MM.1S (cell line): ENCODE measurements around the gene NXN.
"Not testable (repeated sequence)": the region's sequence is repeated elsewhere in the genome, so short reads cannot be mapped to it uniquely, and the experiment has no call there.

Experiments used
- DNase-seq: peaks from one replicate; pipeline ENCODE4 v3.0.0-alpha.2; 2015
- H2AFZ ChIP-seq: fragments of 300-600 bp; sonication (generic); 2 replicates; pipeline ENCODE4 v1.6.0; 2016; ENCODE audit warnings: antibody characterized with exemption, low read length
- H3F3A ChIP-seq: fragments of 300-600 bp; sonication (generic); 2 replicates; pipeline ENCODE4 v1.6.1; 2016; ENCODE audit warnings: mild to moderate bottlenecking, antibody characterized with exemption, low read length, moderate library complexity, mixed read lengths; ENCODE audit not compliant: insufficient read depth
- H3K27ac ChIP-seq: fragments of 300-600 bp; sonication (generic); 2 replicates; pipeline ENCODE4 v1.5.1; 2016; ENCODE audit warnings: mild to moderate bottlenecking, low read length
- H3K27me3 ChIP-seq: fragments of 300-600 bp; sonication (generic); replicated peaks from 2 replicates; pipeline ENCODE4 v1.6.0; 2016; ENCODE audit warnings: low read length; ENCODE audit not compliant: insufficient read depth
- H3K36me3 ChIP-seq: fragments of 300-600 bp; sonication (generic); replicated peaks from 2 replicates; pipeline ENCODE4 v1.6.1; 2016; ENCODE audit warnings: mild to moderate bottlenecking, low read length, mixed read lengths; ENCODE audit not compliant: insufficient read depth
- H3K4me1 ChIP-seq: fragments of 300-600 bp; sonication (generic); 2 replicates; pipeline ENCODE4 v1.6.1; 2016; ENCODE audit warnings: low read length, mixed read lengths
- H3K4me2 ChIP-seq: fragments of 300-600 bp; sonication (generic); 2 replicates; pipeline ENCODE4 v1.6.0; 2016; ENCODE audit warnings: low read depth, low read length
- H3K4me3 ChIP-seq: fragments of 300-600 bp; sonication (generic); 2 replicates; pipeline ENCODE4 v1.5.1; 2016; ENCODE audit warnings: low read length, mixed read lengths
- H3K79me2 ChIP-seq: fragments of 300-600 bp; sonication (generic); 2 replicates; pipeline ENCODE4 v1.6.1; 2016; ENCODE audit warnings: mixed run types, low read length, mixed read lengths
- H3K9ac ChIP-seq: fragments of 300-600 bp; sonication (generic); 2 replicates; pipeline ENCODE4 v1.6.1; 2016; ENCODE audit warnings: low read length, mixed read lengths
- H3K9me2 ChIP-seq: fragments of 300-600 bp; sonication (generic); replicated peaks from 2 replicates; pipeline ENCODE4 v1.6.1; 2016; ENCODE audit warnings: mild to moderate bottlenecking, low read length, mixed read lengths; ENCODE audit not compliant: insufficient read depth
- H3K9me3 ChIP-seq: fragments of 300-600 bp; sonication (generic); replicated peaks from 2 replicates; pipeline ENCODE4 v1.6.1; 2016; ENCODE audit warnings: mild to moderate bottlenecking, low read length, mixed read lengths; ENCODE audit not compliant: insufficient read depth
- H4K20me1 ChIP-seq: fragments of 300-600 bp; sonication (generic); 2 replicates; pipeline ENCODE4 v1.6.1; 2016; ENCODE audit warnings: mild to moderate bottlenecking, low read length, moderate library complexity, mixed read lengths; ENCODE audit not compliant: insufficient read depth
- CTCF ChIP-seq: fragments of 300-600 bp; sonication (generic); IDR thresholded peaks from 2 replicates; pipeline ENCODE4 v1.5.1; 2016; ENCODE audit warnings: antibody characterized with exemption, low read length, mixed read lengths
- EZH2 ChIP-seq: fragments of 300-600 bp; sonication (generic); optimal IDR thresholded peaks from 2 replicates; pipeline ENCODE3; 2017; ENCODE audit warnings: low read depth, mild to moderate bottlenecking, antibody characterized with exemption, low read length, mixed read lengths
- EZH2phosphoT487 ChIP-seq: fragments of 300-600 bp; sonication (generic); IDR thresholded peaks from 2 replicates; pipeline ENCODE4 v1.6.1; 2018; ENCODE audit warnings: antibody characterized with exemption, low read length

The NXN gene

DNA sequence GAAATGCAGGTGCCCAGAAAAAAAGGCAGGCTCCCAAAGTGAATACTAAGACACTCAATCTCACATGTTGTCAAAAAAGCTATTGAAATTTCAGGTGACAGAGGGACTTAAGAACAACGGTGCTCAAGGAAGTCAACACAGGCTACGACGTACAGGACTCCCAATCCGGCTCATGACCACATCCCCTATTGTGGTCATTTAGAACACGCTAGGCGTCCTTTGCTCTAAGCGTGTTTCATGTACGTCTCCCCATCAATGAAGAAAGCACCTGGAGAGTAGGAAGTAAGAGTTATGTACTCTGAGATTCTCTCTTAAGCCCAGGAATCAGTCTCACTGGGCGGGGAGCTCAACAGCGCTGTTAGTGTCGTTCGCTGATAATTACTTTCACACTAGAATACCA is 103.3 kb downstream of the NXN start:
- no peak overlapping the region for H3K4me3 ChIP-seq
- peaks cover 95% of the 10 kb centered on the region for H3K27me3 ChIP-seq
- TF ChIP-seq CTCF (peak; percentile 19), EZH2 (no peak)
- no peak overlapping the region for H2AFZ ChIP-seq
- H3K9ac ChIP-seq, result no peak overlapping the region
- H3F3A ChIP-seq, result no peaks in the 10 kb centered on the region
- H3K79me2 ChIP-seq, result no peaks in the 10 kb centered on the region
- no peaks in the 10 kb centered on the region for H3K9me3 ChIP-seq
- no peak overlapping the region for H3K4me2 ChIP-seq
- no peaks in the 10 kb centered on the region; the same call in 1 of the 2 replicates for H3K4me1 ChIP-seq
- no peak overlapping the region for H3K27ac ChIP-seq
- H3K9me2 ChIP-seq, result no peaks in the 10 kb centered on the region
- no peak for DNase-seq
- H3K36me3 ChIP-seq, result no peaks in the 10 kb centered on the region
- H4K20me1 ChIP-seq, result no peaks in the 10 kb centered on the region

DNA sequence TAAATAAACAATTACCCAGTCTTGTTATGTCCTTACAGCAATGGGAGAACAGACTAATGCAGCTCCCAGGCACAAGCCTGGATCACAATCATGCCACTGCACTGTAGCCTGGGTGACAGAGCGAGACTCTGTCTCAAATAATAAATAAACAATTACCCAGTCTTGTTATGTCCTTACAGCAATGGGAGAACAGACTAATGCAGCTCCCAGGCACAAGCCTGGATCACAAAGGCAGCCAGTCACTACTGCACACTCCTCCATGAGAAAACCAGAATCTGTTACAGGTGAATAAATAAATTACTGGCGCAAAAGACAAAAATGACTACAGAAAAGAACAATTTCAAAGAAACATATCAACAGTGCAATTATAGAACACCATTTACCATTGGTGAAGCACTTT is 105.0 kb downstream of the NXN start:
- H3K79me2 ChIP-seq, H3K9me3 ChIP-seq, H3K9ac ChIP-seq, H3K27ac ChIP-seq, H2AFZ ChIP-seq, H3F3A ChIP-seq, H3K4me1 ChIP-seq, H3K4me3 ChIP-seq, DNase-seq, H3K4me2 ChIP-seq, H3K9me2 ChIP-seq, H4K20me1 ChIP-seq, H3K36me3 ChIP-seq: not testable (repeated sequence)
- peaks cover 93% of the 10 kb centered on the region for H3K27me3 ChIP-seq

DNA sequence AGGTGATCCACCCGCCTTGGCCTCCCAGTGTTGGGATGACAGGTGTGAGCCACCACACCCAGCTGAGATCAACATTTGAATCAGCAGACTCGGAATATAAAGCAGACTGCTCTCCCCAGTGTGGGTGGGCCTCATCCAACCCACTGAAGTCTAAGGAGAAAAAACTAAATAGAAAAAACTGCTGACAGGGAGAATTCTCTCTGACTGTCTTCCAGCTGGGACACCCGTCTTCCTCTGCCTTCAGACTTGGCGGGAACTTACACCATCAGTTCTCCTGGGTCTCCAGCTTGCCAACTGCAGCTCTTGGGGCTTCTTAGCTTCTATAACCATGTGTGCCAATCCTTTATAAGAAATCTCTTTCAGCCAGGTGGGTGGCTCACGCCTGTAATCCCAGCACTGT is 106.7 kb downstream of the NXN start:
- Histone ChIP-seq H3K9ac (no peak overlapping the region), H3K79me2 (no peaks in the 10 kb centered on the region), H3K9me3 (no peaks in the 10 kb centered on the region), H3F3A (no peaks in the 10 kb centered on the region), H3K27ac (no peak overlapping the region), H2AFZ (no peak overlapping the region), H4K20me1 (no peaks in the 10 kb centered on the region), H3K4me1 (no peaks in the 10 kb centered on the region), H3K36me3 (no peaks in the 10 kb centered on the region), H3K27me3 (peaks cover 96% of the 10 kb centered on the region), H3K9me2 (no peaks in the 10 kb centered on the region), H3K4me3 (no peak overlapping the region), H3K4me2 (no peak overlapping the region)
- no peak for DNase-seq
- no peak for TF ChIP-seq EZH2

DNA sequence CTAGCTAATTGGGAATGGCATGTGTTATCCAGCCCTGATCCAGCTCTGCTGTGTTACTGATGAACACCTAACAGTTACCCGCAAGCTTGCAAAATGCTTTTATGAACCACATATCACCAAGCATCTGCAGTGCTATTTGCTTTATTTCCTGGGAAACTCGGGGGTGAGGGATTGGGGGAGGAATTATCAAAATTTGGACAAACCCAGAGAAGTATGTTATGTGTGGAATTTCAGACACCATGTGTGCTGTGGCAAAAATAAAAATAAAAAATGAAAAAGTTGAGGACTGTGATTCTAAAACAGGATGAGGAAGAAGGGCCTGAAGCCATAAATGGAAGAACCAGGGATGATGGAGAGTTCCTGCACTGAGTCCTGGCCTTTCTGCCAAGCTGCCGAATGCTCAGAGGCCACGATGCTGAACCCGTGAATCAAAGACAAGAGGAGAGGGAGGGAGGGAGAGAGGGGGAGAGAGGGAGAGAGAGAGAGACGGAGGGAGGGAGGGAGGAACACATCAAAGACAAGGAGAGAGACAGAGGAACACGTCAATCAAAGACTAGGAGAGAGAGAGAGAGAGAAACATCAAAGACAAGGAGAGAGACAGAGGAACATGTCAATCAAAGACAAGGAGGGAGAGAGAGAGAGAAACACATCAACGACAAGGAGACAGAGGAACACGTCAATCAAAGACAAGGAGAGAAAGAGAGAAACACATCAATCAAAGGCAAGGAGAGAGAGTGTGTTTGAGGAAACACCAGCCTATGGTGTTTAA is 107.6 kb downstream of the NXN start:
- no peak for TF ChIP-seq EZH2phosphoT487
- no peak for TF ChIP-seq CTCF
- no peak for TF ChIP-seq EZH2
- Histone ChIP-seq H3F3A (no peaks in the 10 kb centered on the region), H2AFZ (no peak overlapping the region), H3K27me3 (peaks cover 95% of the 10 kb centered on the region), H3K27ac (no peak overlapping the region), H3K79me2 (no peaks in the 10 kb centered on the region), H3K9me2 (no peaks in the 10 kb centered on the region), H3K4me3 (no peak overlapping the region), H3K4me2 (no peak overlapping the region), H4K20me1 (no peaks in the 10 kb centered on the region), H3K36me3 (no peaks in the 10 kb centered on the region), H3K4me1 (no peaks in the 10 kb centered on the region), H3K9ac (no peak overlapping the region), H3K9me3 (no peaks in the 10 kb centered on the region)
- no peak for DNase-seq
